ENCODE data around the gene TBC1D22A. TPM values are rescaled to one million over a fixed set of nuclear protein-coding genes. Genes with fewer than 3 reads are reported as not detected.

The TBC1D22A gene
- total RNA-seq, 1 donor from 2014 or later = 41.0 TPM

DNA sequence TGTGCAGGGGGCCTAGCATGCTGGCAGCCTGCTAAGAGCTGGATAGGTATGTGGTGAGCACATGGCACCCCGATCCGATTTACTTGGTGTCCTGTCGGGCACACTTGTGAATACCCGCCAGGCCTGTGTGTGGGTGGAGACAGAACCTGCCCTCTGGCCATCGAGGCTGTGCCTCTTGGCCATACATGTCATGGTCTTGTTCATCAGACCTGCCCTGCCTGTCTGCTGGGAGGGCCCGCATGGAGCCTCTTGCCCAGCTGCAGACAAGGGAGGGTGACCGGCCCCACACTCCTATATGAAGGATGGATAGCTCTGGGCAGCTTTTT lies 310.2 kb downstream of the TBC1D22A start:
- H3K27ac Mint-ChIP-seq = no peak overlapping the region
- no peaks in the 10 kb centered on the region for H3K27me3 Mint-ChIP-seq
- H3K4me1 Mint-ChIP-seq = peaks cover 3% of the 10 kb centered on the region
- peaks cover 17% of the 10 kb centered on the region for H3K36me3 Mint-ChIP-seq (ENCODE audit: low read depth)
- intact Hi-C loops (cut with micrococcal nuclease) = no loop called here
- no peak overlapping the region for H3K4me3 Mint-ChIP-seq
- H3K9me3 Mint-ChIP-seq = peaks cover 7% of the 10 kb centered on the region
- no peak for DNase-seq

DNA sequence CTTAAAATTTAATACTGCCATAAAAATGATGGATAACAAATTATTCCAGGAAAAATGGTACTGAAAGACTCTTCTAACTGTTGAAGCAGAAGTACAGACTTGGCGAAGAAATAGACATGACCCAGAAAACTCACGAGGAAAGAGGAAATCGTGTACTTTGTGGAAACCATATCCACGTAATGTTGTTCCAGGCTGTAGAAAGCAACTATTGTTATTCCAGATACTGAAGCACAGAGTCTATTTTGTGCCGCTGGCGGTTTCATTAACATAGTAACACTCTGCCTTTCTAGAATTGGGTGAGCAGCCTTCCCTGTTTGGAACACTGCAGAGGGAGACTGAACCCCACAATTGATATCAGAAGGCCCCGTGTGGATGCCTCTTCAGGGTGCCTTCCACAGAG lies 310.6 kb downstream of the TBC1D22A start:
- no peak overlapping the region for H3K4me3 Mint-ChIP-seq

DNA sequence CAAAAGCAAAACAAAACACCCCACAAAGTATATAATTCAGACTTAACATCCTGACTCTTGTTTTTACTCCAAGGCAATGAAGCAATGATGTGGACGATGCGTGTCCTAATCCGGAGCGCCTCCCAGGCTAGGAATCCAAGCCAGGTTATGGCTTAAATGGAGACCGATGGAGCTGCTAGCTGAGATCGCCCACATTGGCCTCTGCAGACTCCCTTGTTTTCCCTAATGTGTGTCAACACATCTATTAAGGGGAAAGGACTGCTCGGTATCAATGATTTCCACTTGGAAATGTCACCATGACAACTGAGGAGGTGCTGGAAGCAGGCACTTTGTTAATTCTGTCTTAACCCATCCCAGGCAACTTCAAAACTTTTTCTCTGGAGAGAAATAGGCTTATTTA lies 311.7 kb downstream of the TBC1D22A start:
- H3K9me3 Mint-ChIP-seq = peaks cover 12% of the 10 kb centered on the region
- no peak for DNase-seq
- intact Hi-C loops (cut with micrococcal nuclease) = no loop called here
- H3K27me3 Mint-ChIP-seq = no peaks in the 10 kb centered on the region
- H3K27ac Mint-ChIP-seq = no peak overlapping the region
- H3K4me1 Mint-ChIP-seq = no peaks in the 10 kb centered on the region
- no peak overlapping the region for H3K4me3 Mint-ChIP-seq
- peaks cover 27% of the 10 kb centered on the region for H3K36me3 Mint-ChIP-seq (ENCODE audit: low read depth)

More for the DNA sequence above, 310.6 kb downstream of the TBC1D22A start:
- Mint-ChIP-seq H3K9me3 (peaks cover 9% of the 10 kb centered on the region), H3K27ac (no peak overlapping the region), H3K4me1 (peaks cover 1% of the 10 kb centered on the region), H3K27me3 (no peaks in the 10 kb centered on the region), H3K36me3 (ENCODE audit: low read depth) (peaks cover 20% of the 10 kb centered on the region)
- intact Hi-C loops (cut with micrococcal nuclease) = no loop called here
- no peak for DNase-seq

DNA sequence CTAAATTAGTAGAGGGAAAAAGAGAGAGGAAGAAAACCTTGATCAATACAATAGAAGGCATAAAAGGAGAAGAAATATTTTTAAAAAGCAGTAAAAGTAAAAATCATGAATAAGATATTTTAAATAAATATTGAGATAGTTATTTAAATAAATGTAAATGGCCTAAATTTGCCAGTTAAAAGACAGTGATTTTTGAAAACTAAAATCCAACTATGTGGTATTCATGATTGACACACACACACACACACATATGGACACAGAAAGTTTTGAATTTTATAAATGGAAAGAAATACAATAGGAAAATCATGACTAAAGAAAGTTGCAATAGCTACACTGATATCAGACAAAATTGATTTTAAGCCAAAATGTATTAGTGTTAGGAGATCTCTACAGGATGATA lies 313.1 kb downstream of the TBC1D22A start:
- intact Hi-C loops (cut with micrococcal nuclease) = no loop called here
- Mint-ChIP-seq H3K27me3 (no peaks in the 10 kb centered on the region), H3K4me1 (no peaks in the 10 kb centered on the region), H3K4me3 (no peak overlapping the region), H3K36me3 (ENCODE audit: low read depth) (peaks cover 30% of the 10 kb centered on the region), H3K27ac (no peak overlapping the region), H3K9me3 (peaks cover 20% of the 10 kb centered on the region)
- DNase-seq = no peak

DNA sequence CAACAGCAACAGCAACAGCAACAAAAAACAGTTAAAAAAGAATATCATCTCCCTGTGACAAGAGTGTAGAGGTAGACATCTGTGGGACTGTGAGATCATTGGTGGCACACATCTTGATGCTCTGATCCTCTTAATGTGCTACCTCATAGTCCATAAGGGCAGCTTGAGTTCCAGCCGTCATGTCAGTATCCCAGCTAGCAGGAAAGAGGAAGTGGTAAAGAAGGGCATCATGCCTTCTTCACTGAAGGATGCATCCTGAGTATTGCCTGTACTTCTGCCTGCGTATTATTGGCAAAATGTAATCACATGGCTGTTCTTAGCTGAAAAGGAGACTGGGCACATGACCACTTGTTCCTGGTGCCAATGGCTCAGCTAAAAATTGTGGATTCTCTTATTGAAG lies 314.3 kb downstream of the TBC1D22A start:
- Mint-ChIP-seq H3K4me3 (no peak overlapping the region), H3K27me3 (no peaks in the 10 kb centered on the region), H3K36me3 (ENCODE audit: low read depth) (peaks cover 31% of the 10 kb centered on the region), H3K9me3 (peaks cover 21% of the 10 kb centered on the region), H3K27ac (no peak overlapping the region), H3K4me1 (no peaks in the 10 kb centered on the region)
- no peak for DNase-seq
- intact Hi-C loops (cut with micrococcal nuclease) = no loop called here

DNA sequence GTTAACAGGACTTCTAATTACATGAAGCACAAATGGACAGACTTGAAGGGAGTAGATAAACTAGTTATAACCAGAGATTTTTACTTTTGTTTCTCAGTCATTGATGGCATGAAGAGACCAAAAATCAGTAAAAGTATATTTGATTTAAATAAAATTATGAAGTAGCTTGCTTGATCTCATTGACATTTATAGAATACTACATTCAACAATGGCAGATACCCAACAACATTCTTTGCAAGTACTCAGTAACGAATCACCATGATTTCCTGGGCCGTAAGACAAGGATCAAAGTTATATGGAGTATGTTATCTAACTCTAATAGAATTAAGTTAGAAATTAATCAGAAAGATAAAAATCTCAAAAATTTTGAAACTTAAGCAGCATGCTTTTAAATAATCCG lies 317.6 kb downstream of the TBC1D22A start:
- no peak for DNase-seq
- no peak overlapping the region for H3K27ac Mint-ChIP-seq
- H3K27me3 Mint-ChIP-seq = no peaks in the 10 kb centered on the region
- peaks cover 21% of the 10 kb centered on the region for H3K9me3 Mint-ChIP-seq
- H3K4me3 Mint-ChIP-seq = no peak overlapping the region
- peaks cover 2% of the 10 kb centered on the region for H3K4me1 Mint-ChIP-seq
- intact Hi-C loops (cut with micrococcal nuclease) = no loop called here
- H3K36me3 Mint-ChIP-seq (ENCODE audit: low read depth) = peaks cover 18% of the 10 kb centered on the region

DNA sequence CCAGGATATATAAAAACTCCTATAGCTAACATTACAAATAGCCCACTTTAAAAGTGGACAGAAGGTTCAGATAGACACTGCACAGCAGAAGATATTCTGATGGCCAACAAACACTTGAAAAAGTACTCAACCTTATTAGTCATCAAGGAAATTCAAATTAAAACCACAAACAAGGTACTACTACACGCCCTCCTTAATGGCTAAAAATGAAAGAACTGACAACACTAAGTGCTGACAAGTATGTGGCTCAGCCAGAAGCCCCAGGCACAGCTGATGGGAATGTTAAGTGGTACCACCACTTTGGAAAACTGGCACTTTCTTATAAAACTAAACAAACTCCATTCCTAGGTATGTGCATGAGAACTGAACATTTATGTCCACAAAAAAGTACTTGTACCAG lies 320.1 kb downstream of the TBC1D22A start:
- Mint-ChIP-seq H3K27me3 (no peaks in the 10 kb centered on the region), H3K27ac (no peak overlapping the region), H3K4me3 (no peak overlapping the region), H3K9me3 (peaks cover 14% of the 10 kb centered on the region), H3K4me1 (peaks cover 2% of the 10 kb centered on the region), H3K36me3 (ENCODE audit: low read depth) (peaks cover 14% of the 10 kb centered on the region)
- intact Hi-C loops (cut with micrococcal nuclease) = no loop called here
- DNase-seq = no peak

DNA sequence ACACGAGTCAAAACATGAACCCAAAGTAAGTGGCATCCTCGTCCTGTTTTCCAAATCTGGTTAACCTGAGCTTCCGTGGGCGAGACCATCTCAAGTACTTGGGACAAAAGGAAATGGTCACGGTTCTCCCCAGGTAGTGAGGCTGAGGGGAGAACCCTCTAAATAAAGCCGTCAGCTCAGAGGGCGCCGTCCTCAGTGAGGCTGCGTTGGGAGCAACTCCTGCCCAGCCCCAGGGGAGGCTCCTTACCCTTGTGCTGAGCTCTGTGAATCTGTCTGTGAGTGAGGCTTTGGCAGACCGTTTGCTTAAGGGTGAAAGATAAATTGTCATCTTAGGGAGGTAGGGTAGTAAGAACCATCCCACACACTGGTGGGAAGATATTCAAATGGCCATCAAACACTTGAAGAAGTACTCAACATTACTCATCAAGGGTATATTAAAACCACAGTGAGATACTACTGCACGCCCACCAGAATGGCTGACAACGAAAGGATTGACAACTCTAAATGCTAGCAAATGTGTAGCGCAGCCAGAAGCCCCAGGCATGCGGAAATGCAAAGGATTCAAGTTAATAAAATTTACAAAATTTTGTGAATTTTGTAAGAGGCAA lies 321.0 kb downstream of the TBC1D22A start:
- Mint-ChIP-seq H3K36me3 (ENCODE audit: low read depth) (peaks cover 7% of the 10 kb centered on the region), H3K27ac (no peak overlapping the region), H3K9me3 (peaks cover 9% of the 10 kb centered on the region), H3K27me3 (no peaks in the 10 kb centered on the region), H3K4me3 (no peak overlapping the region), H3K4me1 (peaks cover 2% of the 10 kb centered on the region)
- no peak for DNase-seq
- intact Hi-C loops (cut with micrococcal nuclease) = no loop called here

DNA sequence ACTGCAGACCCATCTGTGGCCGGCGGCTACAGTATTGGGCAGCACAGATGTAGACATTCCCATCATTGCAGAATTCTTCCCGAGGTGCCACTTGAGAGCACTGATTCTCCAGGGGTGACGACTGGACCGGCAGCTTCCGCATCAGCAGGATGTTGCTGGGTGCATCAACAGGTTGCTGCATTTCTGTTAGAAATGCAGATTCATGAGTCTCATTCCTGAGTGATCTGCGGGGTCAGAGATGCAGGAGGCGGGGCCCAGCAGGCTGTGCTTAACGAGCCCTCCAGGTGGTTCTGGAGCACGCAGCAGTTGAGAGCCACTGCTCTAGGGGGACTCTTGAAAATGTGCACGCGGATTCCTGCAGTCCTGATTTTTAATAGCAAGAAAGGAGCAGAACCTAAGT lies 321.8 kb downstream of the TBC1D22A start:
- Mint-ChIP-seq H3K4me1 (peaks cover 2% of the 10 kb centered on the region), H3K27ac (no peak overlapping the region), H3K27me3 (no peaks in the 10 kb centered on the region), H3K9me3 (peaks cover 9% of the 10 kb centered on the region), H3K4me3 (no peak overlapping the region), H3K36me3 (ENCODE audit: low read depth) (peaks cover 4% of the 10 kb centered on the region)
- DNase-seq = no peak
- intact Hi-C loops (cut with micrococcal nuclease) = no loop called here

DNA sequence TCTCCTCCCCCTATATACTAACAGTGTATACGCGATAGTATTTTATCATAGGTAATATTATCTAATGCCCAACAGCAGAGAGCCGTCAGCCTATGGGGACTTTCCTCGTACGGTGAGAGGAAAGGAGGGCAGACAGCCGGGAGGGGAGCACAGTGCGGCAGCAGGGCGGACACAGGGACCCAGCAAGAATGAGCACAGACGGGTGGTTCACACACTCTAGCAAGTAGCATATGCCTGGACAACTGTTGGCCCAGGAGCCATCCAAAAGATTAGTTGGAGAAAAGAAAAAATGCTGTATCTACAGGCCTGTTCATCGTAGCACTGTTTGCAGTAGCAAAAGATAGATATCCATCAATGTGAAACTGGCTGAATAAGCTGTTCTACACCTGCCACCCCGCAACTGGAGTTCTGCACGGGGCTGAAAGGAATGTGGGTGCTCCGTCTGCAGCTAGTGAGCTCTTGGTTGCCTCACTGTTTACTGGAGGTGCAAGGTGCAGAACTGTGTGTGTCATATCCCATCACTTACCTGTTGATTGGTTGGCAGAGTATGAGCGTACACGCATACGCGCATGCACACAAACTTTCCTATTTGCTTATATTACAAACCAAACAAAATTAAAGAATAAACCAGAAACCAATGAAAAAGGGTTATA lies 324.3 kb downstream of the TBC1D22A start:
- no peak overlapping the region for H3K4me3 Mint-ChIP-seq
- no peaks in the 10 kb centered on the region for H3K9me3 Mint-ChIP-seq
- H3K36me3 Mint-ChIP-seq (ENCODE audit: low read depth) = no peaks in the 10 kb centered on the region
- intact Hi-C loops (cut with micrococcal nuclease) = no loop called here
- no peaks in the 10 kb centered on the region for H3K27me3 Mint-ChIP-seq
- no peak for DNase-seq
- peaks cover 12% of the 10 kb centered on the region for H3K4me1 Mint-ChIP-seq
- H3K27ac Mint-ChIP-seq = no peak overlapping the region

DNA sequence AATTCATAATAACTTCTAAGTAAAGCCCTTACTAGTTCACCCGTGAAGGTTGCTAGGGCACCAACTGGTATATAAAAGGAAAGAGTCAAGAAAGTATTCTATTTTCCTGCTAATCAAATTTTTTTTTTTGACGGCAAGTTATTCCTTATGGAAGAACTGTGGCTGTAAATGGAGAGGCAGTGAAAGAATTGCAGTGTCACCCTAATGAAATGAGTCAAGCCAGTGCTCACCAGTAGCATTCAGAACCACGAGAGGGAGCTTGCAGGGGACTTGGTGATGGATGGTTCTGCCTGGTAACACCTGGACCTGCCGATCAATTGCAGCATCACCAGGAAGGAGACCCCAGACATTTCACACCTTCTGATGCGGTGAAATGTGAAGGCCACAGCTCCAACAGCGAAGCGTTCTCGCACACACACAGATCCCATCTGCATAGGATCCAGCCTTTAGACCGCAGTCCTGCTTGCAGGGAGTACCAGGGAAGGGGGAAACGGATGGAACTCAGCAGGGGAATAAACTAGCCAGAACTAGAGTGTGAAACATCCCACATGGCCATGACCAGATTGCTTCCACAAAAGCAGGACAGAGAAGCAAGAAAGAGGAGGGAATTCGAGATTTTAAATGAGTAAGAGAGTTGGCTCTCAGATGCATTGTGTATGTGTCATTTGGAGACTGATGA lies 326.2 kb downstream of the TBC1D22A start:
- Mint-ChIP-seq H3K36me3 (ENCODE audit: low read depth) (peaks cover 2% of the 10 kb centered on the region), H3K9me3 (no peaks in the 10 kb centered on the region), H3K4me1 (peaks cover 9% of the 10 kb centered on the region), H3K27me3 (no peaks in the 10 kb centered on the region), H3K4me3 (no peak overlapping the region), H3K27ac (no peak overlapping the region)
- no peak for DNase-seq
- intact Hi-C loops (cut with micrococcal nuclease) = no loop called here

DNA sequence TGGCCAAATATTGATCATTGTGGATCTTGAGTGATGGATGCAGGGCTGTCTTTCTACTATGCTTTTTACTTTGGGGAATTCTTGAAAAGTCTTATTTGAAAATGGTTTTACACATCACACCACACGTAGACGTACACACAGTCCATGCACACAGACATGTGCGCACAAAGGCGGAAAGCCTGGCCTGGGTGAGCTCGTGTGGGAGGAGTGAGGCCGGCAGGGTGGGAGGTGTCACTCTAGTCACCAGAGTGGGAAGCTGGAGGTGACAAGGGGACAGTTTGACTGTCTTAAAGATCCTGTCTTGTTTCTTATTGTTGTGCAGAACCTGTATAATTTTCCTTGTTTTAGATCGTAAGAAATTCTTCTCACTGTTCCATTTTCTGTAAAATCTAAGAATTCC lies 326.9 kb downstream of the TBC1D22A start:
- no peak for DNase-seq
- Mint-ChIP-seq H3K27ac (no peak overlapping the region), H3K27me3 (no peaks in the 10 kb centered on the region), H3K36me3 (ENCODE audit: low read depth) (peaks cover 4% of the 10 kb centered on the region), H3K4me3 (no peak overlapping the region), H3K4me1 (peaks cover 9% of the 10 kb centered on the region), H3K9me3 (no peaks in the 10 kb centered on the region)
- intact Hi-C loops (cut with micrococcal nuclease) = no loop called here

DNA sequence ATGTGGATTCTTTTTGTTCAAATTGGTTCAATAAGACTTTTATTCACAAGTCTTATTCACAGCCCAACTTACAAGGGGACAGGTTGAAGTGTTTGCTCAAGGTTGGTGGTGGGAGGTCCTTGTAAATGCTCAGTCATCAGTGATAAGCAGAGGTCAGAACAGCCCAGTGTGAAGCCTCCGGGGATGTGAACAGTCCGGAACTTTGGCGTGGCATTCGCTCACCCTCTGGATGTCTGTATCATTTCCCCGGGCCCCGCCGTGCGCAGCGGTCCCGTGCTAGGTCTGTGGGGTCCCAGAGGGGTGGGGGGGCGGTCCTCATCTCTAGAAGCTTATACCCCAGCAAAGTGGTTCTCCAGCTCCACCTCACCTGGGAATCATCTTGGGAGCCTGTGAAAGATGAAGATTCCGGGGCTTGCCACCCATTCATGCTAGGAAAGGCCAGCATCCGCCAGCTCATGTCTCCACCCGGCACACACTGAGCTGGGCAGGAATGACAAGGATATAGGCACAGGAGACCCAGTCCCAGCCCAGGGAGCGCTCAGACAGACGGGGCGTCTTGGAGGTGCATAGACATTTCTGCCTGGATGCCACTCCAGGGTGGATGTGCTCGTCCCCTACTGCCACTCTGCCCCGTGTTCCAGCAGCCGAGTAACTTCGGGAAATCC lies 327.5 kb downstream of the TBC1D22A start:
- Mint-ChIP-seq H3K27me3 (no peaks in the 10 kb centered on the region), H3K9me3 (no peaks in the 10 kb centered on the region), H3K27ac (no peak overlapping the region), H3K36me3 (ENCODE audit: low read depth) (peaks cover 5% of the 10 kb centered on the region), H3K4me1 (peaks cover 13% of the 10 kb centered on the region), H3K4me3 (no peak overlapping the region)
- intact Hi-C loops (cut with micrococcal nuclease) = no loop called here
- DNase-seq = no peak

DNA sequence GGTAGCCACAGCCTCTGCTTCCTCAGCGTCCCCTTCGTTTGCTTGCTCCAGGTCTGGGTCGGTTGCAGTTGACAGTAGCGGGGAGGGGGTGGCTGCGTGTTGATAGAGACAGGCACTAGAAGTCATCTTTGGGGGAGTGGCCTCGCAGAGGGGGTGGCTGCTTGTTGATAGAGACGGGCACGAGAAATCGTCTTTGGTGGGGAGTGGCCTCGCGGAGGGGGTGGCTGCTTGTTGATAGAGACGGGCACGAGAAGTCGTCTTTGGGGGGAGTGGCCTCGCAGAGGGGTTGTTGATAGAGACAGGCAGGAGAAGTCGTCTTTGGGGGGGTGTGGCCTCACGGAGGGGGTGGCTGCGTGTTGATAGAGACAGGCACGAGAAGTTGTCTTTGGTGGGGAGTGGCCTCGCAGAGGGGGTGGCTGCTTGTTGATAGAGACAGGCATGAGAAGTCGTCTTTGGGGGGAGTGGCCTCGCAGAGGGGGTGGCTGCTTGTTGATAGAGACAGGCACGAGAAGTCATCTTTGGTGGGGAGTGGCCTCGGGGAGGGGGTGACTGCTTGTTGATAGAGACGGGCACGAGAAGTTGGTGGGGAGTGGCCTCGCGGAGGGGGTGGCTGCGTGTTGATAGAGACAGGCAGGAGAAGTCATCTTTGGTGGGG lies 328.3 kb downstream of the TBC1D22A start:
- DNase-seq = no peak
- no peaks in the 10 kb centered on the region for H3K9me3 Mint-ChIP-seq
- H3K4me3 Mint-ChIP-seq = peak overlapping the region; percentile 38
- intact Hi-C loops (cut with micrococcal nuclease) = no loop called here
- peaks cover 5% of the 10 kb centered on the region for H3K36me3 Mint-ChIP-seq (ENCODE audit: low read depth)
- H3K4me1 Mint-ChIP-seq = peaks cover 15% of the 10 kb centered on the region
- H3K27ac Mint-ChIP-seq = no peak overlapping the region
- H3K27me3 Mint-ChIP-seq = no peaks in the 10 kb centered on the region

Data from activated CD4-positive, alpha-beta T cell treated with anti-CD3 and anti-CD28 coated beads, Interleukin-2, amount 10 ng/mL, durations not matched to agents 24 days and 14 days (primary cell).